Mesodermal cell (in vitro differentiated cells): Measurements from ENCODE around the gene STX1A.
"Not testable (repeated sequence)": the region's sequence is repeated elsewhere in the genome, so short reads cannot be mapped to it uniquely, and the experiment has no call there.

Experiments
- H3K27ac ChIP-seq: 2 replicates; pipeline ENCODE4 v1.7.0; 2013; ENCODE audit warnings: mild to moderate bottlenecking, low read depth, low read length, moderate library complexity; ENCODE audit not compliant: severe bottlenecking
- H3K36me3 ChIP-seq: 2 replicates; pipeline ENCODE4 v1.7.1; 2013; ENCODE audit warnings: mild to moderate bottlenecking, low read length, moderate library complexity; ENCODE audit not compliant: control insufficient read depth, insufficient read depth
- H3K4me1 ChIP-seq: one replicate; pipeline ENCODE4 v1.7.1; 2013; ENCODE audit warnings: mild to moderate bottlenecking, low read length; ENCODE audit not compliant: insufficient read depth, control insufficient read depth, poor library complexity, severe bottlenecking
- H3K4me3 ChIP-seq: 2 replicates; pipeline ENCODE4 v1.7.0; 2013; ENCODE audit warnings: low read length, control low read depth, mild to moderate bottlenecking; ENCODE audit not compliant: insufficient read depth, poor library complexity, severe bottlenecking; ENCODE audit errors: extremely low read depth
- H3K9me3 ChIP-seq: 2 replicates; pipeline ENCODE4 v1.7.1; 2013; ENCODE audit warnings: mild to moderate bottlenecking, low read length, moderate library complexity; ENCODE audit not compliant: control insufficient read depth
- WGBS, 2 experiments: methylation state at CpG; one replicate each; pipeline ENCODE4 v1.1.5; 2013; ENCODE audit warnings: missing lambda C conversion rate in 2 of 2; ENCODE audit not compliant: insufficient coverage in 2 of 2; 5-methylcytosine and 5-hydroxymethylcytosine counted together

Gene STX1A

DNA sequence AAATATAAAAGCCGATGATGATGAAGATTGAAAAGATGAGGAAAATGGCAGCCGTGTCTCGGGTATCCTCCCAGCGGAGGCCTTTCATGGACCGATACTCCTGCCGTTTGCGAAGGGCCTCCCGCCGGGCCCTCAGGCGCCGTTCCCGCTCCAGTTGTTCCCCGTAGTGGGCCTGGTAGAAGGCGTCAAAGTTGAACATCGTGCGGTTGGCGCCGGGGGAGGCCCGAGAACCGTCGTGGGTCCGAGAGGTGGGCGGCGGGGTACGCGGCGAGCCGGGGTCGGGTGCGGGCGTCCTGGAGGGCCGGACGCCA is 36.8 kb downstream of the STX1A start:
- H3K27ac ChIP-seq: no peak overlapping the region
- no peaks in the 10 kb centered on the region for H3K9me3 ChIP-seq
- peak overlapping the region; percentile 99 for H3K4me3 ChIP-seq
- peaks cover 36% of the 10 kb centered on the region for H3K36me3 ChIP-seq
- peaks cover 17% of the 10 kb centered on the region for H3K4me1 ChIP-seq
- 1% methylated on average over 31 to 32 of the region's 33 CpGs for WGBS, 2 experiments

DNA sequence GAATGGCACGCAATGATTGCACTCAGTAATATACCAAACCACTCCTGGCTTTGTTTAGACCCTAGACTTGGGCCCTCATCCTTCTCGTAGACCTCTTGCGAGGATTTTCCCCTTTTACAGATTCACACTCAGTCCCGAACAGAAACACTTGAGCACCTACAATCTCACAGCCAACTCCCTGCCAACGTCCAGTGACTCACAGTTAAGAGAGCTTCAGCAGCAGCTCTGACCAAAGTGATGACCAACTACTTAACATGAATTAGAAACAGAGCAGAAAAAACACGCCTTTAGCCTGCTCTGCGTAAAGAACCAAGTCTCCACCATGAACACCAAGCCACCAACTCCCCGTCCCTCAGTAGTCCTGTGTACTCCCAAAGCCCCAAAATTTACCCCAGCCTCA is 38.4 kb downstream of the STX1A start:
- 77 to 81% methylated on average over 7 of the region's 8 CpGs for WGBS, 2 experiments
- Histone ChIP-seq H3K9me3 (no peaks in the 10 kb centered on the region), H3K4me3 (no peak overlapping the region), H3K36me3 (peaks cover 21% of the 10 kb centered on the region), H3K4me1 (peaks cover 17% of the 10 kb centered on the region), H3K27ac (no peak overlapping the region)

- 96 to 100% methylated on average over 2 to 4 of the region's 7 CpGs for WGBS, 2 experiments
- H3K4me1 ChIP-seq: peaks cover 17% of the 10 kb centered on the region
- peaks cover 17% of the 10 kb centered on the region for H3K36me3 ChIP-seq
- no peak overlapping the region for H3K4me3 ChIP-seq
- H3K9me3 ChIP-seq: no peaks in the 10 kb centered on the region
- no peak overlapping the region for H3K27ac ChIP-seq
Observed at GRCh38 chr7:73680501-73680900, 39.0 kb downstream of the STX1A start.

GRCh38 chr7:73679709-73680108 is 39.8 kb downstream of the STX1A start:
- H3K4me3 ChIP-seq: no peak overlapping the region
- peaks cover 17% of the 10 kb centered on the region for H3K36me3 ChIP-seq
- 100% methylated on average over 1 to 2 of the region's 2 CpGs for WGBS, 2 experiments
- H3K4me1 ChIP-seq: peaks cover 16% of the 10 kb centered on the region
- H3K27ac ChIP-seq: no peak overlapping the region
- no peaks in the 10 kb centered on the region for H3K9me3 ChIP-seq

DNA sequence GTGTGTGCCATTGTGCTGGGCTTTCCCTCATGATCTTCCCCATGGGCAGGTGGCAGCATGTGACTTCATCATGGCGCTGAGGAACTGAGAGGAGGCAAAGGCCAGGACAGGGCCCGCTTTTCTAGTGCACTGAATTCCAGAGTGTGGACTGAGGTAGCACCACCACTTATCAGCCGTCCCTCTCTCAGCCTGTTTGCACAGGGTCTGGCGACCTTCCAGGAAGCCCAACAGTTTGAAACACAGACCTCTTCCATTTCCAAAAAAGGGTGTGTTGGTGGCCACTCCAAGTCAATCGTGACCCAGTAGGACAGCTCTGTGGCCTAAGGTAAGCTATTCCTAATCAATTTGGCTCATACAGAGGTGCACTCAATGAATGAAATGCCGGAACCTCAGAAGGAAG is 40.6 kb downstream of the STX1A start:
- peaks cover 17% of the 10 kb centered on the region for H3K36me3 ChIP-seq
- no peak overlapping the region for H3K27ac ChIP-seq
- 91 to 92% methylated on average over 4 to 5 of the region's 6 CpGs for WGBS, 2 experiments
- no peak overlapping the region for H3K4me3 ChIP-seq
- H3K4me1 ChIP-seq: peaks cover 13% of the 10 kb centered on the region
- no peaks in the 10 kb centered on the region for H3K9me3 ChIP-seq

DNA sequence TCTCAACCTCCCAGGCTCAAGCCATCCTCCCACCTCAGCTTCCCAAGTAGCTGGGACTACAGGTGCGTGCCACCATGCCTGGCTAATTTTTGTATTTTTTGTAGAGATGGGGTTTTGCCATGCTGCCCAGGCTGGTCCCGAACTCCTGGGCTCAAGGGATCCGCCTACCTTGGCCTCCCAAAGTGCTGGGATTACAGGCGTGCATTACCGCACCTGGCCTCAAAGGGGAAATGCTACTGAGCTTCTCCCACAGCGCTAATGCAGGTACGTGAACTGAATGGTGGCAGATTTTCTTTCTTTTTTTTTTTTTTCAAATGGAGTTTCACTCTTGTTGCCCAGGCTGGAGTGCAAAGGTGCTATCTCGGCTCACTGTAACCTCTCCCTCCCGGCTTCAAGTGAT is 43.4 kb downstream of the STX1A start:
- not testable (repeated sequence) for H3K4me3 ChIP-seq, H3K4me1 ChIP-seq, H3K27ac ChIP-seq, H3K9me3 ChIP-seq
- H3K36me3 ChIP-seq: peaks cover 17% of the 10 kb centered on the region
- WGBS, 2 experiments: 90 to 95% methylated on average over 7 to 8 of the region's 9 CpGs

- H3K36me3 ChIP-seq: peaks cover 17% of the 10 kb centered on the region
- H3K9me3 ChIP-seq: no peaks in the 10 kb centered on the region
- H3K27ac ChIP-seq: no peak overlapping the region
- no peaks in the 10 kb centered on the region for H3K4me1 ChIP-seq
- no peak overlapping the region for H3K4me3 ChIP-seq
- WGBS, 2 experiments: 80 to 90% methylated on average over 1 of the region's 1 CpG
Observed at GRCh38 chr7:73674468-73675124, 44.9 kb downstream of the STX1A start.

GRCh38 chr7:73671857-73672445 is 47.5 kb downstream of the STX1A start:
- no peak overlapping the region for H3K4me3 ChIP-seq
- H3K4me1 ChIP-seq: no peaks in the 10 kb centered on the region
- 92 to 97% methylated on average over 9 to 13 of the region's 15 CpGs for WGBS, 2 experiments
- H3K36me3 ChIP-seq: no peaks in the 10 kb centered on the region
- no peak overlapping the region for H3K27ac ChIP-seq
- no peaks in the 10 kb centered on the region for H3K9me3 ChIP-seq

- Histone ChIP-seq H3K27ac (no peak overlapping the region), H3K4me3 (no peak overlapping the region), H3K9me3 (no peaks in the 10 kb centered on the region), H3K36me3 (no peaks in the 10 kb centered on the region), H3K4me1 (no peaks in the 10 kb centered on the region)
- WGBS, 2 experiments: 63 to 64% methylated on average over 3 to 4 of the region's 12 CpGs
Observed at GRCh38 chr7:73671322-73671661, 48.2 kb downstream of the STX1A start.

DNA sequence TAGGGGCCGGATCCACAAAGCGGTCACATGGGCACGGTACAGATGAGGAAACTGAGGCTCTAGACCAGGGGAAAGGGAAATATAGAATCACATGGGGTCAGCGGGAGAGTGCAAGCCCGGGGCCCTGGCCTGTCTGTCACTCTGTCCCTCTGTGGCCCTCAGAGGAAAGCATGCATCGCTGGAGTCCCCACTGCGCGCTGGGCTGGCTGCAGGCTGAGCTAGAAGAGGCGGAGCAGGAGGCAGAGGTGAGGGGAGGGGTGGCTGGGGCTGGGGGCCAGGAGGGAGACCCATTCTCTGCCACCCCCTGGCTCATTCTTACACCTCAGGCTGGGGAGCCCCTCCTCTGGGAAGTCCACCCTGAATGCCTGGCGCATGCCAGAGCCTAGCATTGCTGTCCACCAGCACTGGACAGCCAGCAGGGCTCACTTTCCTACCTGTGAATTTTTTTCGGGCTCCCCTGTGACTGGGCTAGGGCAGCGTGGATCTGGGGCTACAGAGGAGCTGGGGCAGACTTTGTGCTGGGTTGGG is 49.5 kb downstream of the STX1A start:
- no peak overlapping the region for H3K27ac ChIP-seq
- H3K36me3 ChIP-seq: no peaks in the 10 kb centered on the region
- 71 to 85% methylated on average over 7 to 12 of the region's 12 CpGs for WGBS, 2 experiments
- H3K9me3 ChIP-seq: no peaks in the 10 kb centered on the region
- no peaks in the 10 kb centered on the region for H3K4me1 ChIP-seq
- H3K4me3 ChIP-seq: no peak overlapping the region

DNA sequence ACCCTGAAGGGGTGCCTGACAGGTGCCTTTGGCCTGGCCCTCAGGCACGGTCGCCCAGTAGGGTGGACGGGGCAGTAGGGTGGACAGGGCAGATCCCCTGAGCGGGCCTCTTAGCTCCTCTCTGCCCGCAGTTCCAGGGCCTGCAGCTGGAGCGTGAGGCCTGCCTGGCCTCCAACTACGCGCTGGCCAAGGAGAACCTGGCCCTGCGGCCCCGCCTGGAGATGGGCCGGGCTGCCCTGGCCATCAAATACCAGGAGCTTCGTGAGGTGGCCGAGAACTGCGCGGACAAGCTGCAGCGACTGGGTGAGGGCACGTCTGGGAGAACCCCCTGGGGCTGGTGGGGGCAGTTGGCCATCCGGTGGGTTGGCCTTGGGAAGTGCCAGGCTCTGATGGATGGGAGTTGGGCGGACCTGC is 50.2 kb downstream of the STX1A start:
- H3K27ac ChIP-seq: no peak overlapping the region
- 83% methylated on average over 16 to 19 of the region's 19 CpGs for WGBS, 2 experiments
- no peak overlapping the region for H3K4me3 ChIP-seq
- no peaks in the 10 kb centered on the region for H3K9me3 ChIP-seq
- H3K36me3 ChIP-seq: no peaks in the 10 kb centered on the region
- no peaks in the 10 kb centered on the region for H3K4me1 ChIP-seq
